Measurements from ENCODE around the gene DIO1. TPM values are rescaled to one million over a fixed set of nuclear protein-coding genes. Genes with fewer than 3 reads are reported as not detected.

DIO1 gene
- total RNA-seq, 1 donor from 2014 or later = not detected

- intact Hi-C loops (cut with DNase I) = no loop called here
- DNase-seq (no peak), ATAC-seq (ENCODE audit: poor library complexity) (no peak)
Measured at GRCh38 chr1:53931523-53931922, 37.5 kb downstream of the DIO1 start.

GRCh38 chr1:53934170-53934765 is 40.3 kb downstream of the DIO1 start:
- ATAC-seq (ENCODE audit: poor library complexity) (no peak), DNase-seq (no peak)
- intact Hi-C loops (cut with DNase I) = no loop called here

GRCh38 chr1:53936430-53936829 is 42.4 kb downstream of the DIO1 start:
- intact Hi-C loops (cut with DNase I) = no loop called here
- DNase-seq = no peak
- ATAC-seq (ENCODE audit: poor library complexity) = no peak

- intact Hi-C loops (cut with DNase I) = no loop called here
- DNase-seq (no peak), ATAC-seq (ENCODE audit: poor library complexity) (no peak)
Measured at GRCh38 chr1:53938136-53938830, 44.3 kb downstream of the DIO1 start.

GRCh38 chr1:53942127-53942957 is 48.4 kb downstream of the DIO1 start:
- intact Hi-C loops (cut with DNase I) = no loop called here
- no peak for ATAC-seq (ENCODE audit: poor library complexity)
- DNase-seq = no peak

GRCh38 chr1:53943090-53943489 is 49.1 kb downstream of the DIO1 start:
- no peak for DNase-seq
- intact Hi-C loops (cut with DNase I) = no loop called here
- ATAC-seq (ENCODE audit: poor library complexity) = no peak

- no peak for ATAC-seq (ENCODE audit: poor library complexity)
- intact Hi-C loops (cut with DNase I) = no loop called here
- DNase-seq = no peak
Measured at GRCh38 chr1:53943490-53944043, 49.6 kb downstream of the DIO1 start.

- no peak for DNase-seq
- intact Hi-C loops (cut with DNase I) = loop anchor here (5.0 kb wide), 1 partner anchor 57 kb away; the partner anchor contains the start of gene YIPF1
- ATAC-seq (ENCODE audit: poor library complexity) = no peak
Measured at GRCh38 chr1:53944469-53945182, 50.6 kb downstream of the DIO1 start.

GRCh38 chr1:53945183-53945432 is 51.1 kb downstream of the DIO1 start:
- ATAC-seq (ENCODE audit: poor library complexity) = no peak
- no peak for DNase-seq

GRCh38 chr1:53945433-53946251 is 51.7 kb downstream of the DIO1 start, which contains the start of gene IFT25:
Gene IFT25 (minus strand): TSS chr1:53945699. CDS start chr1:53940082, 5,617 bp downstream.
- DNase-seq (peak; percentile 98), ATAC-seq (ENCODE audit: poor library complexity) (peak; percentile 95)
- intact Hi-C loops (cut with DNase I) = loop anchor here (5.0 kb wide), 1 partner anchor 58 kb away; the partner anchor contains the start of gene YIPF1

More at GRCh38 chr1:53945183-53945432, 51.1 kb downstream of the DIO1 start:
- intact Hi-C loops (cut with DNase I) = loop anchor here (5.0 kb wide), 1 partner anchor 58 kb away; the partner anchor contains the start of gene YIPF1

- intact Hi-C loops (cut with DNase I) = loop anchor here (5.0 kb wide), 1 partner anchor 59 kb away; the partner anchor contains the start of gene YIPF1
- ATAC-seq (ENCODE audit: poor library complexity) (peak; percentile 92), DNase-seq (no peak)
Measured at GRCh38 chr1:53946252-53947171, 52.5 kb downstream of the DIO1 start, which contains the start of gene LRRC42. Gene LRRC42 (plus strand): TSS chr1:53946350. CDS start chr1:53952000, 5,650 bp downstream.

GRCh38 chr1:53947172-53947907 is 53.4 kb downstream of the DIO1 start:
- ATAC-seq (ENCODE audit: poor library complexity) (no peak), DNase-seq (no peak)
- intact Hi-C loops (cut with DNase I) = loop anchor here (5.0 kb wide), 1 partner anchor 60 kb away; the partner anchor contains the start of gene YIPF1

- intact Hi-C loops (cut with DNase I) = loop anchor here (5.0 kb wide), 1 partner anchor 61 kb away; the partner anchor contains the start of gene YIPF1
- DNase-seq (no peak), ATAC-seq (ENCODE audit: poor library complexity) (no peak)
Measured at GRCh38 chr1:53948291-53948690, 54.3 kb downstream of the DIO1 start.

- intact Hi-C loops (cut with DNase I) = loop anchor here (5.0 kb wide), 1 partner anchor 62 kb away; the partner anchor contains the start of gene YIPF1
- ATAC-seq (ENCODE audit: poor library complexity) (no peak), DNase-seq (no peak)
Measured at GRCh38 chr1:53949023-53949990, 55.3 kb downstream of the DIO1 start.

- DNase-seq (no peak), ATAC-seq (ENCODE audit: poor library complexity) (no peak)
- intact Hi-C loops (cut with DNase I) = no loop called here
Measured at GRCh38 chr1:53951697-53952096, 57.7 kb downstream of the DIO1 start.
